Liver (tissue), 9 donors: ENCODE measurements around the gene PFKL. TPM values are rescaled to one million over a fixed set of nuclear protein-coding genes. Genes with fewer than 3 reads are reported as not detected.

ENCODE experiments used
- DNase-seq: peaks from one replicate; pipeline ENCODE4 v3.0.0-alpha.2; 2017; ENCODE audit warnings: low spot score
- H3K27ac ChIP-seq, 2 donors: one replicate each; pipeline ENCODE4 v1.7.0; 2013; ENCODE audit warnings: inconsistent platforms in 2 of 2, low read length in 2 of 2, control low read depth in 1 of 2, low read depth in 1 of 2, mild to moderate bottlenecking in 1 of 2
- H3K27me3 ChIP-seq, 4 donors: one replicate each; pipeline versions ENCODE4 v1.6.1 to v1.7.0; 2013; ENCODE audit warnings: low read length in 3 of 4, inconsistent platforms in 1 of 4, mild to moderate bottlenecking in 1 of 4, moderate library complexity in 1 of 4; ENCODE audit not compliant: control insufficient read depth in 4 of 4, insufficient read depth in 4 of 4
- H3K36me3 ChIP-seq, 4 donors: one replicate each; pipeline versions ENCODE4 v1.6.1 to v1.7.0; 2013; ENCODE audit warnings: low read length in 3 of 4, mild to moderate bottlenecking in 3 of 4, low read depth in 1 of 4, moderate library complexity in 1 of 4; ENCODE audit not compliant: control insufficient read depth in 4 of 4, insufficient read depth in 3 of 4
- H3K4me1 ChIP-seq, 4 donors: one replicate each; pipeline versions ENCODE4 v1.6.1 to v1.7.0; 2013; ENCODE audit warnings: low read length in 3 of 4, mild to moderate bottlenecking in 3 of 4, moderate library complexity in 1 of 4; ENCODE audit not compliant: control insufficient read depth in 4 of 4, insufficient read depth in 4 of 4
- H3K4me3 ChIP-seq, 3 donors: one replicate each; pipeline versions ENCODE4 v1.6.1 to v1.7.0; 2013; ENCODE audit warnings: low read length in 3 of 3, control low read depth in 1 of 3, low read depth in 1 of 3, mild to moderate bottlenecking in 1 of 3
- H3K9ac ChIP-seq, 2 donors: one replicate each; pipeline ENCODE4 v1.7.0; 2013; ENCODE audit warnings: low read length in 2 of 2, mild to moderate bottlenecking in 2 of 2, moderate library complexity in 2 of 2, control low read depth in 1 of 2, low read depth in 1 of 2
- H3K9me3 ChIP-seq, 4 donors: one replicate each; pipeline versions ENCODE4 v1.6.1 to v1.7.0; 2013; ENCODE audit warnings: low read length in 3 of 4; ENCODE audit not compliant: control insufficient read depth in 4 of 4
- ATF3 ChIP-seq: IDR thresholded peaks from 2 replicates; pipeline ENCODE4 v1.6.1; 2016; ENCODE audit warnings: antibody characterized with exemption
- CTCF ChIP-seq: fragments of 150-350 bp; IDR thresholded peaks from 2 replicates; pipeline ENCODE4 v1.5.1; 2017; ENCODE audit warnings: improper control_type of control experiment, low read depth, low read length; ENCODE audit not compliant: missing input control
- EGR1 ChIP-seq, 2 donors: IDR thresholded peaks; 2 replicates each; pipeline ENCODE4 v1.6.1; 2016 to 2018; ENCODE audit warnings: antibody characterized with exemption in 2 of 2, low read depth in 2 of 2
- FOXA1 ChIP-seq: IDR thresholded peaks from 2 replicates; pipeline ENCODE4 v1.6.1; 2016; ENCODE audit warnings: antibody characterized with exemption
- FOXA2 ChIP-seq: IDR thresholded peaks from 2 replicates; pipeline ENCODE4 v1.6.1; 2016; ENCODE audit warnings: antibody characterized with exemption
- GABPA ChIP-seq, 2 donors: IDR thresholded peaks in 1 of 2; conservative IDR thresholded peaks in 1 of 2; 2 replicates each; pipeline ENCODE4 v1.6.1; 2016; ENCODE audit warnings: antibody characterized with exemption in 2 of 2, mild to moderate bottlenecking in 1 of 2, moderate library complexity in 1 of 2
- HNF4A ChIP-seq, 2 donors: conservative IDR thresholded peaks; 2 replicates each; pipeline ENCODE4 v1.6.1; 2016; ENCODE audit warnings: antibody characterized with exemption in 2 of 2, mild to moderate bottlenecking in 2 of 2
- HNF4G ChIP-seq: IDR thresholded peaks from 2 replicates; pipeline ENCODE4 v1.6.1; 2016; ENCODE audit warnings: antibody characterized with exemption
- JUND ChIP-seq, 2 donors: IDR thresholded peaks; 2 replicates each; pipeline ENCODE4 v1.6.1; 2016; ENCODE audit warnings: antibody characterized with exemption in 2 of 2
- MAX ChIP-seq: IDR thresholded peaks from 2 replicates; pipeline ENCODE4 v1.6.1; 2016; ENCODE audit warnings: antibody characterized with exemption
- NR2F2 ChIP-seq: IDR thresholded peaks from 2 replicates; pipeline ENCODE4 v1.6.1; 2016; ENCODE audit warnings: antibody characterized with exemption
- RAD21 ChIP-seq, 2 donors: IDR thresholded peaks; 2 replicates each; pipeline ENCODE4 v1.6.1; 2016; ENCODE audit warnings: antibody characterized with exemption in 2 of 2, mild to moderate bottlenecking in 2 of 2
- REST ChIP-seq: IDR thresholded peaks from 2 replicates; pipeline ENCODE4 v1.6.1; 2016; ENCODE audit warnings: antibody characterized with exemption, mild to moderate bottlenecking
- RXRA ChIP-seq, 2 donors: IDR thresholded peaks; 2 replicates each; pipeline ENCODE4 v1.6.1; 2017 to 2018; ENCODE audit warnings: antibody characterized with exemption in 2 of 2, mild to moderate bottlenecking in 1 of 2
- SP1 ChIP-seq: IDR thresholded peaks from 2 replicates; pipeline ENCODE4 v1.6.1; 2018; ENCODE audit warnings: antibody characterized with exemption, mild to moderate bottlenecking
- TAF1 ChIP-seq: conservative IDR thresholded peaks from 2 replicates; pipeline ENCODE4 v1.6.1; 2016; ENCODE audit warnings: antibody characterized with exemption, mild to moderate bottlenecking
- YY1 ChIP-seq: IDR thresholded peaks from 2 replicates; pipeline ENCODE4 v1.6.1; 2016; ENCODE audit warnings: antibody characterized with exemption, mild to moderate bottlenecking
- ZBTB33 ChIP-seq: IDR thresholded peaks from 2 replicates; pipeline ENCODE4 v1.6.1; 2016; ENCODE audit warnings: antibody characterized with exemption
- WGBS: extraction: QIAGEN DNeasy Blood & Tissue Kit; methylation state at CpG from one replicate; pipeline ENCODE4 v1.1.7; 2013; 5-methylcytosine and 5-hydroxymethylcytosine counted together
- polyA plus RNA-seq, 2 donors: library from polyadenylated mRNA; stranded (reverse) in 1 of 2; unstranded in 1 of 2; fragments of 200-250 nt in 1 of 2; fragments of >200 nt in 1 of 2; fragmentation: Nextera tagmentation in 1 of 2; extraction: Ambion mirVana in 1 of 2; gene quantifications; one replicate each; pipeline versions ENCODE4 v1.2.1 to v1.2.3, GENCODE V29; 2013 to 2015
- total RNA-seq, 2 donors: library from RNA; depleted of rRNA; stranded (reverse); fragments of >200 nt; gene quantifications; one replicate each; pipeline ENCODE4 v1.2.3, GENCODE V29; 2014
- donor health status: healthy.
- donor health status: healthy.
- donor health status: healthy.
- donor health status: healthy.
- donor health status: healthy.

Gene PFKL
- total and polyA plus RNA-seq, 4 donors, result 48.1 to 98.4 (median 81.0) TPM

- Histone ChIP-seq H3K27me3 (no peaks in the 10 kb centered on the region), H3K4me1 (peaks cover 0 to 17% (median 14%) of the 10 kb centered on the region in 4 donors), H3K4me3 (peak overlapping the region; percentile 32 to 45 (median 38)), H3K9ac (peak overlapping the region; percentile 13 to 36), H3K9me3 (no peaks in the 10 kb centered on the region), H3K27ac (peak overlapping the region; percentile 57 to 71), H3K36me3 (peaks cover 0 to 7% (median 4%) of the 10 kb centered on the region in 4 donors)
- WGBS, result 7% methylated on average over 45 of the region's 47 CpGs
- TF ChIP-seq ZBTB33 (no peak), SP1 (peak; percentile 22), JUND (IDR thresholded peaks at IDR 0.05) (no peak), HNF4A (conservative IDR thresholded peaks at IDR 0.05) (no peak), RAD21 (IDR thresholded peaks at IDR 0.05) (peak; percentile 65 to 72), CTCF (peak; percentile 26), YY1 (no peak), NR2F2 (peak; percentile 32)
- peak; percentile 65 for DNase-seq
Measured at GRCh38 chr21:44337941-44338895, 38.4 kb downstream of the PFKL start.

- Histone ChIP-seq H3K27me3 (no peaks in the 10 kb centered on the region), H3K36me3 (peaks cover 0 to 7% (median 4%) of the 10 kb centered on the region in 4 donors), H3K27ac (peak within 1 kb of the TSS; percentile 93 to 96), H3K4me1 (peaks cover 0 to 17% (median 14%) of the 10 kb centered on the region in 4 donors), H3K9ac (peak within 1 kb of the TSS; percentile 73 to 89), H3K9me3 (no peaks in the 10 kb centered on the region), H3K4me3 (peak within 1 kb of the TSS; percentile 81 to 95 (median 93))
- 2% methylated on average over 90 of the region's 90 CpGs for WGBS
- peak; percentile 93 for DNase-seq
- TF ChIP-seq EGR1 (IDR thresholded peaks at IDR 0.05; ENCODE audit: low read depth in 2 of 2), result peak in 1 of 2 donors; percentile 59
- peak in 1 of 2 donors; percentile 66 for TF ChIP-seq GABPA (IDR thresholded peaks at IDR 0.05 in 1 of 2, conservative IDR thresholded peaks at IDR 0.05 in 1 of 2)
- peak in 1 of 2 donors; percentile 22 for TF ChIP-seq RXRA (IDR thresholded peaks at IDR 0.05)
- TF ChIP-seq YY1, result peak; percentile 81
- TF ChIP-seq TAF1, result no peak
- TF ChIP-seq HNF4G, result no peak
- TF ChIP-seq FOXA1, result peak; percentile 50
- peak in 1 of 2 donors; percentile 8 for TF ChIP-seq RAD21 (IDR thresholded peaks at IDR 0.05)
- TF ChIP-seq JUND (IDR thresholded peaks at IDR 0.05), result no peak
- peak; percentile 31 for TF ChIP-seq SP1
- TF ChIP-seq MAX, result peak; percentile 48
- no peak for TF ChIP-seq ZBTB33
- no peak for TF ChIP-seq FOXA2
- TF ChIP-seq NR2F2, result no peak
- TF ChIP-seq HNF4A (conservative IDR thresholded peaks at IDR 0.05), result peak in 1 of 2 donors; percentile 11
- no peak for TF ChIP-seq ATF3
- TF ChIP-seq REST, result peak; percentile 56
Measured at GRCh38 chr21:44338971-44339910, 39.4 kb downstream of the PFKL start, which contains the start of gene CFAP410. Gene CFAP410, minus strand, starts transcription at chr21:44339390. Its CDS starts 196 bp downstream, at chr21:44339194.
